ENCODE results near the gene ACP6.

The ACP6 gene

DNA sequence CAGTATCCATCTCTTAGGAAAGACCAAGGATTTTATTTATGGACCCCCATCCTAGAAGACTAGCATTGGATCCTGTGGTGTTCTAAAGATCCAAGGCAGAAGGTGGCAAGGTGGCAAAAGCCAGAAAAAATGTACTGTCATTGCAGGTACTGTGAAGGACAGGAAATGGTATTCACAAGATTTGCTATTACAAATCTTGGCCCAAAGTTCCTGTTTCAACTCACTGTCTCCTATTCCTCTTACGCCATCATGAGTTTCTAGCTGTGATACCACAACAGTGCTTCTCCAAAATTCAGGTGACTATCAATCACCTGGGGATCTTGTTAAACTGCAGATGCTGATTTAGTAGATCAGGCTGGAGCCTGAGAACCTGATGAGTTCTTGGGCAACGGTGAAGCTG lies 21.4 kb downstream of the ACP6 start:
- no peak for DNase-seq

DNA sequence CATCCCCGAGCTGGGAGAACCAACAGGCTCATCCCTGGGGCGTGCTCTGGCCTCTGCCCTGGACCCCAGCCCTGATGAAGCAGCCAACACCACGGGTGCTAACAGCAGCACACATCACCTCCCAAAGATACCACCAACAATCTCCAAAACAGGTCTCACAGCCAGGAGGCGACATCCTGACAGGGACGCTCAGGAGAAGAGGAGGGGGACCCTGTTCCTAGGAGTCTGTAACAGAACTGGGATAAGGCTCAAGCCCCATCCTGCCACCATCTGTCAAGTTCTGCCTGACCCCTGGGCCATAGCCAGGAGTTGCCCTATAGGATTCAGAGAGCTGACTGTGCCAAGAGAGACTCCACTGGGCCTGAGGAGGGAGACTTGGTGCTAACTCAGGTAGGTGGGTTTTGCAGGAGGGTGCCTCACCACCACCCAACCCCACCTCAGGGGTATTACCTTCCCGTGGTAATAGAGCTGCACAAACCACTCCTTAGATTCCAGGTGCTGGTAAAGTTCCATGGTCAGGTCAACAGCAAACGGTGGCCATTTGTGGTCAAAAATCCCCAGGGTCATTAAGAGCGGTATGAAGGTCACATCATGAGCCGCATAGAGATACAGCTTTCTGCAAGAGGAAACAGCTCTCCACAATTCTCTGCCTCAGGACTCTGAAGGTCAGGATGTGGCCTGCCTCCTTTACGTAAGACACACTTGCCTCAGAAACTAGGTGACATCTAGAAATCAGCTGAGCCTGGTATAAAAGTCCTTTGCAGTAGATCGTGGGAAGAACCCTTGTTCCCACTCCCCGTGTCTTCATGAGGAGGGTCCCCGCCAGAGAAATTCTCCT lies 22.3 kb downstream of the ACP6 start:
- DNase-seq = peak; percentile 50

DNA sequence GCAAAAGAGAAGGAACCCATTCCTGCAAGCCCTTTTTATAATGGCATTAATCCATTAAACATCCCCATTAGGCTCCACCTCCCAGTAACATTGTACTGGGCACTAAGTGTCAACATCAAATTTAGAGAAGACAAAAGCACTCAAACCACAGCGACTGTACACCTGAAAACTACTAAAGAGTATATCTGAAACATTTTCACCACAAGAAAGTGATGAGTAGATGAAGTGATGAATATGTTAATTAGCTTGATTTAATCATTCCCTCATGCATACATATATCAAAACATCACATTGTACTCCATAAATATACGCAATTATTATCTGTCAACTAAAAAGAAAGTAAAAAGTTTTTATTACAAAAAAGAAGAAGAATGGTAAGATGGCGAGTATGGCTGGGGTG lies 26.4 kb downstream of the ACP6 start:
- DNase-seq = no peak

DNA sequence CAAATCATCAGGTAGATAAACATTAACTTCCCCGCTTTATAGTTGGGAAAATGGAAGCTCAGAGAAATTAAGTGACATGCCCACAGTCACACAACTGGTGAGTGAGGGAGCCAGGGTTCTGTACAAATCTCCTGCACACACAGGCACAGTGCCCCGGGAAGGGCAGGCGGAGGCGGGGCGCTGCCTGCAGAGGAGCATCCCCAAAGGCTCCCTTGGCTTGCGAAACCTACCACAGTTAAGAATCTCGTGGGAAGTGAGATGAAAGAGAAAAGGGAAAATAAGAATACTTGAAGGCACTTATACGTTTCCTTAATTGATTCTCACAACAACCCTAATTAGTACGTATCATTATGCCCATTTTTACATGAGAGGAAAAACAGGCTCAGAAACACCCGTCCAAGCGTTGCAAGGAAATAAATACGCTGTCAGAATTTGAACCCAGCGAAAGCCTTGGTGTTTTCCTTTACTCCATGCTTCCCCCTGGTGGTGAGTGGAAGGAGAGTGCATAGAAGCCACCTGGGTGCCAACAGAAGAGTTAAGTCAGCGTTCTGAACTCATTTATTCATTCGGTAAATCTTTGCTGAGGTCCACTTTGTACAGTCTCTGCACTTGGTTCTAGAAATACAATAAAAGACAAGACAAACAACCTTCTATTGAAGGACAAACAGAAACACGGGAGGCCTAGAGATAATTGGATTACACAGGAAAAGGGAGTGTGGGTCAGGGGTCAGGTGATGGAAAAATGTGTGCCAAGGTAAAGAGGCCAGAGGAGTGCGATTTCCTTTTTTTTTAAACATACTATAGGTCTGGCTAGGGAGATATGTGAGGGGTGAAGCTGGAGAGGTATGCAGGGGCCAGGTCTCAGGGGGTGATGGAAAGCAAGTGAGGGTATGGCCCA lies 28.4 kb downstream of the ACP6 start:
- DNase-seq = peak; percentile 78

DNA sequence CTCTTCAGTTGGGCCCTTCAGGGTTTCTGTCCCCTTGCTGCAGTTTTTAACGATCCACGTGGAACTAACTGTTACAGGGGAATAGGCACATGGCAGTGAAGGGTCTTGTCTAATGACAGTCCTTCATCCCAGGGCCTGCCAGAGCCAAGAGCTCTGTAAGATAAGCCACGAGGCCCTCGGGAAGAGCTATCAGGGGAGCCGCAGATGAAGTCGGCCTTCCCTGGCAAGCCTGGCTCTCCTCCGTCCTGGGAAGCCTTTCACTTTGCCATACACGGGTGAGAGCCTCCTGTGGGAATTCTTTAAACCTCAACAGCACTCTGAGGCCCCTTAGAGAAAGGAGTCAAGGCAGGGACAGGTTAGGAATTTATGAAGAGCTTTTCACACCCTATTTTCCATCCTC lies 29.0 kb downstream of the ACP6 start:
- DNase-seq = no peak

DNA sequence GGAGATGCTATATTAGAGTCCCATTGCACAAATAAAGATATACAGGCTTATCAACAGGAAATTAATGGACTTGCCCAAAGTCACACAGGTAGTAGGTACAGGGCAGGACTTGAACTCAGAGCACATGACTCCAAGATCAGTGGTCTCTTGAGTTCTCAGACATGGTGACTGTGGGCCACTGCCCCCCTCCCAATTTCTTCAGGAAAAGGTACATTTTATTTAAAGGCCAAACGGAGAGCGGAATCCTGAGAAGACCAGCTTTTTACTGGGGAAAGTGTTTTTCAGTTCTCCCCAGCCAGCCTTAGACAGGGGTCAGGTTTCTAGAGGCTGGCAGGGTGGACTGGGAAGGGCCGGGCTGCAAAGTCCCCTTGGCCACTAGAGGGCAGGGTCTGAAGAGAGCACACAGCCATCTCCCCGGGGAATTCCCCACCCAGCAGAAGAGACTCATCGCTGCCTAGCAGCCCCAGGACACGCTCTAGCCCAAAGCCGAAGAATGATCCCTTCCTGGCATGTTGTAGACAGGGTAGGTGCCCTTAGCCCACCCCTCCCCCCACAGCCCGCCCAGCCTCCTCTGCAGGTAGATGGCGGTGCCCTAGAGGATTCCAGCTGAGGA lies 29.7 kb downstream of the ACP6 start:
- peak; percentile 81 for DNase-seq

DNA sequence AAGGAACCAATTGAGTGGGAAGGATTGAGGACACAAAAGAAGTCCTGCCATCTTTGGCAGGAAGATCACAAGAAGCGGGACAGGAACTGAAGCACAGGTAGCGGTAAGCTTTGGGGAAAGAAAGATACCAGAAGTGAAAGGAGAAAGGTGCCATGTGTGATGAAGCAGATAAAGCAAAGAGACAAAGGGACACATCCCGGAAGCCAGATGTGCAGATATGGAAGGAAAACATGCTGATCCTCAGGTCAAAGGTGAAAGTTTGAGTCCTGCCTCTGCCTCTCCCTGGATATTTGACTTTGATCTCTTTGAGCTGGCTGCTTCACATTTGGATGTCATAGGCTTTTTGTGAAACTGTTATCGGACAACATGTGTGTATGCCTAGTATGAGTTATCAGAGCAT lies 34.0 kb downstream of the ACP6 start:
- DNase-seq = no peak

DNA sequence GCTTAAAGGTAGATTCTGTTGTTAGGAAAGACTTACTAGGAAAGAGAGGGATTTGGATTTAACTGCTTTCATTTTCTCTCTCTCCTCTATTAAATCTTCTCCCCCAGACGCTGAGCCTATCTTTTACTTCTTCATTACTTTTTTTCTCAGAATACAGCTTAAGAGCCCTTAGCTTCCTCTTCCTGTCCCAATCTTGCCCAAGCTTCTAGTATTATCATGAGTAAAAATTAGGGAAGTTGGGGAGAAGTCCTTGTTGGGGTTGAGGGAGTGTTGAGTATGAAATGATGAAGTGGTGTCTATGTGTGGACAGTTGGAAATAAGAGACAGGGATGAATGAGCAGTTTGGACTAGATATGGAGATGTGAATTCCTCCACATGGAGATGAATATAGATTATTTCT lies 35.0 kb downstream of the ACP6 start:
- peak; percentile 11 for DNase-seq

DNA sequence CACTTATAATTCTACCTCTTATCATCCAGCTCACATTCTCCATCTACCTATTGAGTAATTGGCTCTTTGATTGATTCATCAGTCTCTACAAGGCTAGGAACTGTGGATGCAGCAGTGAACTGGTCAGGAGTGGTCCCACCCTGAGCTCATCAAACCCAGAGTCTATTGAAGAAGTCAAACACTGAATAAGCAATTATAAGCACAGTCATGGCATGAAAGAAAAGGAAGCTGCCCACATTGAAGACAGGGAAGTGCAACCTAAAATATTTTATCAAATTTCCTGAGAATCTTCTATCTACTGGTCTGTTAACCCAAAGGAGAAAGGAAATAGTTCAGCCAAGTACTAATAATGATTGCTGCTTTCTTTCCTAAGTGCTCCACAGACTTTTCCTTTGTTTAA lies 35.7 kb downstream of the ACP6 start:
- no peak for DNase-seq

DNA sequence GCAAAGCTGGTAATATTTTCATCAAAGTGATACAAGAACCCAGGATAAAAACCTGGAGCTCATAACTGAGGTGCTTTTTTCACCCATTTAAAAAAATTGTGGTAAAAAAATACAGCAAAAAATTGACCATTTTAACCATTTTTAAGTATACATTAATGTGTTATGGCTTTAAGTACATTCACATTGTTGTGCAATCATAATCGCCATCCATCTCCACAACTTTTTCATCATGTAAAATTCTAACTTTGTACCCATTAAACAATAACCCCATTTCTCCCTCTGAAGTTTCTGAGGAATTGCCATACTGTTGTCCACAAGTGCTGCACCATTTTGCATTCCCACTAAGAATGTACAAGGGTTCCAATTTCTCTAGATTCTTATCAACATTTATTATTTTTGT lies 36.6 kb downstream of the ACP6 start:
- no peak for DNase-seq

DNA sequence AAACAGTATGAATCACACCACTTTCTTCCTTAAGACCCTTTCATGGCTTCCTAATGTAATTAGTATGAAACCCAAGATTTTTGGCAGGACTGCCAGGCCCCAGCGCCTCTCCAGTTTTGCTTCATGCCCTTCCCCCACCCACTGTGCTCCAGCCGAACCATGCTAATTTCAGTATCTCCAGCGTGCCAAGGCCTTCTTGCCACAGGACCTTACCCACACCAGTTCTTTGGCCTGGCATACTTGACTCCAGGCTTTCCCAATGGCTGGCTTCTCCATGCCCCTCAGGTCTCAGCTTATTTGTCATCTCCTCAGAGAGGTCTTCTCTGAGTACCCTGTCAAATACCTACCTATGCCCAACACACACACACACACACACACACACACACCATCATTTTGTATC lies 38.5 kb downstream of the ACP6 start:
- no peak for DNase-seq

DNA sequence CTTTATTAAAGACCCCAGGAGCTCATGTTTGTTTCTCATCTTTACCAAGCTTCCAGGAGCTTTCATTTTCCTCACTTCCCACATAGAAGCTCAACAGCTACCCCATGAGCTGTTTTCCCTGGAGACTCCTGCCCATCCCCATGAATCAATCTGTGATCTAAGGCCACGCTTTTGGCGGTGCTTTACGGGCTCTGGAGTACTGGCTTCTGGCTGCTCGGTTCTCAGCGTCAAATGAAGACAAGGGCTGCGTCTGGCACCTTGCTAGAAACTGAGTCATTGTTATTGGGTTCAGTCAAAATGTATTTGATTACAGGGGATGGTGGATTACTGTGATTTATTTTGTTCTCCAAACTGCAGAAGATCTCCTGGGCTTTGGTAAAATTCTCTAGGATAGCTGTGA lies 39.9 kb downstream of the ACP6 start:
- DNase-seq = no peak

DNA sequence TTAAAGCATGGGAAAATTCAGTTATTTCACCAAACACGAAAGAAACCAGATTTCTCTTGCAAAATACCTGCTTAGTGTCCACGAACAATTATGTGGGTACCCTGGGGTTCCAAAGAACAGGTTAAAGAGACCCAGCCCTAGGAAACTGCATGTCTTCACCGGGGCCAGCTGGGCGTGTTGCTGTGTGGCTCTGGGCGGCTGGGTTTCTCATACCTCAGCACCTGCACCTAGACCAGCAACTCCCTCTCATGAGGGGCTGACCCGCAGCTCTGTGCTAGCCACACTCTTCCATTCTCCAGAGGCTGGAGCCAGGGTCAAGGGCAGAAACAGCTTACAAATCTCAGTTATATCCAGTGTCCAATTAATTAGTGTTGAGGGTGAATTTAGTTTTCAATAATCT lies 40.3 kb downstream of the ACP6 start:
- no peak for DNase-seq

DNA sequence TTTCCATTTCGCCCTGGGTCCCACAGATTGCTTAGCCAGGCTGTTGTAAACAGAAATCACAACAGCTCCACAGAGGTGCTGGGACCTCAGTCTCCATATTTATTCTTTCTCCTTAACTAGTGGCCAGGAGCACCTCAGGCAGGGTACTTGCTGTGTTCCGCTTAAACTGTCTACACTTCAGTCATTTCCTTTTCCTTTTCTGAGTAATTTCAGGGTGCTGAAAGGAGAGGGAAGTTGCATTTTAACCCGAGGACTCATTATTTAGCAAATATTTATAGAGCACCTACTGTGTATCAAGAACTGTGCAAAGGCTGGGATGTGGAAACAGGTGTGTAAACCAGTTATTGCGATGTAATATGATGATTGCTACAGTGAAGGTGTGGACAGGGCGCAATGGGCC lies 41.9 kb downstream of the ACP6 start:
- DNase-seq = no peak

DNA sequence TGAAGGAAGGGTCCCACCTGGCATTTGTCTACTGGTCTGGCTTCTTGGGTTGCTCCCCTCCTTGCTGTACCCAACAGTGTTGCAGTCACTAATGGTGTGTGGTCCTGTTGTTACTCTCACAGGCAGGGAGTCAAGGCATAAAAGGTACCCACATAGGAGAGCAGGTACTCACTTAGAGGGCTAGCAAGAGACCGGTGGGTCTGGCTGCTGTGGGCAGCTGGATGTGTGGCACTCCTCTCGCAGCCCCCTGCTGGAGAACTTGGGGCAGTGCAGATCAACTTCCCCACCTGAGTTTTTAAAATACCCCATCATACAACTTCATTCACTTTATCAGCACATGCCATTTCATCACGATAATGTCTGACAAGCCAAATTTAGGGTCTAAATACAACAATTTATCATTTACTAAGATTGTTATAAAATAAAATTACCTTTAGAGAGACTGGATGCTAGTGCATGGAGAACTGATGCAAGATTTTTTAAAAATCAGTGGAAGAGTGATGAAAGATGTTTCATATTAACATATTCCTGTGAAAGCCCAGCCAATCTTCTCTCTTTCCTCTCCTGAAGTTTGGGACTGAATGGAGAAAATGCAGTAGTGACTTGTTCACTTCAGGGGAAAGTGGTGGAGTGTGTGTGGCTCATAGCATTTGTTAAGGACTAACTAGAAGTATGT lies 42.8 kb downstream of the ACP6 start:
- DNase-seq = peak; percentile 62

DNA sequence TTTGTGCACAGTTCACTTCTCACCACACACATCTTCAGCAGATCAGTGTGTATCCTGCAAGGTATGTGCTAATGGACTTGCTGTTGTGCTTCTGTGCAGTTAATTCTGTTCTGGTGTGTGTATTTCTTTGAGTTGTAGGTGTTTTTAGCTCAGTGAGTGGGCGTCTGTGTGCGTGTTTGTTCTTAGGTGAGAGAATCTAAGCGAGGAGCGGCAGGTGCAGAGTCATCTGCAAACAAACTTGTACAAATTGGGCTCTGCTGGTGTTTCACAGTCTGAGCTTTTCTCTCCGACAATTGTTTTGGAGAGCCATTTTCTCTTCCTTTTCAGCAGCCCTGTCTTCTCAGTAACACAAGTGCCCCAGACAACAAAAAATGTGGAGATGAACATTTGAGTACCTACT lies 43.6 kb downstream of the ACP6 start:
- no peak for DNase-seq

DNA sequence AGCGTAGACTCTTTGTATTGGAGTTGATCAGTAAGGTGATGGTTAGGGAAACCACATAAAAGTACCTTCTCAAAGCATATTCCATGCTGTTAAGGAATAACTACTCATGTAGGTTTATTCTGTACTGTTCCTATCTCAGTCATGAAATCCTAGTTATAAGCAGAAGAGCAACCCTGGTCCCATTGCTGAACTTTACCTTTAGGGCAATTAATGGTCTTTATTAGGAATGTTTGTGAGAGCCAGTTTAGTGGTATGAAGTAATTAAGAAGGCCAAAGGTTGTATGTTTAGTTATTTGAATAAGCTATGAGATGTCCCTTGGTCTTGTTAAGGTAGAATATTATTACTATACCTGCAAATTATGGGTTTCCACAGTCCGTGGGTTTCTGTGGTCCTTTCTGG lies 44.0 kb downstream of the ACP6 start:
- DNase-seq = no peak

DNA sequence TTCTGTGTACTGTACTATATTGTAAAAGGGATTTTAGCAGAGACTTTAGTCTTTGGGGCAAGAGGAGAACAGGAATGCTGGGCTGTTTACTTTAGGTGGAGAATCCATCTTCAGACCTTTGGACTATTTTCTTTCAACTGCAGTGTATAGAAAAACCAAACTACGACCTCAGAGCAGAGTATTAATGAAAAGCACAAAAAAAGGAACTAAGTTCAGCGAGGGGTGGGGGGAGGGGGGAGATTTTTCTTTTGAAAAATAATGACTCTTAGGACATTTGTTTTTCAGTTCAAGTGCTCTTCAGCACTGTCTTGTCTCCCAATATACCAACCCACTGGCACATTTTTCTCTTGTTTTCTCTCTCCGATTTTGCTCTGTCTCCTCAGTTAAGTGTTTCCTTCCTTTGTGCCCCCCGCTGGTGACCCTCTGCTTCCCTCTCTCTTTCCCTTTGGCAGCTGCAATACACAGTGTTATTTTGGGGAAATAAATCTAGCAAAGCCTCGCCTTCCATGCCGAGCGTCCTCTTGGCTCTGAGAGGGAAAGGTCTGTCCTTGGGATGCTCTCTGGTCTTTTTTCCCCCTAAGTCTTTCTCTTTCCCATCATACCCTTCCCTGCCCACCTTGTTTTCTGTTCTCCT lies 44.8 kb downstream of the ACP6 start:
- DNase-seq = no peak

DNA sequence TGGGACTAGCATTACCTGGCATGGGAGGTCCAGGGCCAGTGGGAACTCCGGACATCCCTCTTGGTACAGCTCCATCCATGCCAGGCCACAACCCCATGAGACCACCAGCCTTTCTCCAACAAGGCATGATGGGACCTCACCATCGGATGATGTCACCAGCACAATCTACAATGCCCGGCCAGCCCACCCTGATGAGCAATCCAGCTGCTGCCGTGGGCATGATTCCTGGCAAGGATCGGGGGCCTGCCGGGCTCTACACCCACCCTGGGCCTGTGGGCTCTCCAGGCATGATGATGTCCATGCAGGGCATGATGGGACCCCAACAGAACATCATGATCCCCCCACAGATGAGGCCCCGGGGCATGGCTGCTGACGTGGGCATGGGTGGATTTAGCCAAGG lies 45.8 kb downstream of the ACP6 start:
- no peak for DNase-seq

DNA sequence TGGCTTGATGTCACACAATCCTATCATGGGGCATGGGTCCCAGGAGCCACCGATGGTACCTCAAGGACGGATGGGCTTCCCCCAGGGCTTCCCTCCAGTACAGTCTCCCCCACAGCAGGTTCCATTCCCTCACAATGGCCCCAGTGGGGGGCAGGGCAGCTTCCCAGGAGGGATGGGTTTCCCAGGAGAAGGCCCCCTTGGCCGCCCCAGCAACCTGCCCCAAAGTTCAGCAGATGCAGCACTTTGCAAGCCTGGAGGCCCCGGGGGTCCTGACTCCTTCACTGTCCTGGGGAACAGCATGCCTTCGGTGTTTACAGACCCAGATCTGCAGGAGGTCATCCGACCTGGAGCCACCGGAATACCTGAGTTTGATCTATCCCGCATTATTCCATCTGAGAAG lies 46.3 kb downstream of the ACP6 start:
- DNase-seq = no peak

DNA sequence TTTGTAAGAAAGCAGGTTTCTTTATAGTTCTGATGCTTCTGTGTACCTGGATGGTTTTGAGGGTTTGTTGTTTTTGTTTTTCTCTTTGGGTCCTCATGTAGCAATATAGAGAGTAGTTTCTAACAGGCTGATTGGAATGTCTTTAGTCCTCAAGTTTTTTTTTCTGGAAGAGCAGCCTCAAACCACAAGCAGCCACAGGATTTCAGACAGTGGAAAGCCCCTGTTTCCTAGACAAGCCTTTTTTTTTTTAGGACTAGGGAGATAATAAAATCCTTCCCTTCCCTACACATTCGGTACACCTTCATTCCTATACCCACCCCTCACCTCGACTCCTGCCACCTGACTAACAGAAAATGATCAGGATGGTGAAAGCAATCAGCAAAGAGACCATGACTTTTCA lies 47.6 kb downstream of the ACP6 start:
- DNase-seq = no peak

DNA sequence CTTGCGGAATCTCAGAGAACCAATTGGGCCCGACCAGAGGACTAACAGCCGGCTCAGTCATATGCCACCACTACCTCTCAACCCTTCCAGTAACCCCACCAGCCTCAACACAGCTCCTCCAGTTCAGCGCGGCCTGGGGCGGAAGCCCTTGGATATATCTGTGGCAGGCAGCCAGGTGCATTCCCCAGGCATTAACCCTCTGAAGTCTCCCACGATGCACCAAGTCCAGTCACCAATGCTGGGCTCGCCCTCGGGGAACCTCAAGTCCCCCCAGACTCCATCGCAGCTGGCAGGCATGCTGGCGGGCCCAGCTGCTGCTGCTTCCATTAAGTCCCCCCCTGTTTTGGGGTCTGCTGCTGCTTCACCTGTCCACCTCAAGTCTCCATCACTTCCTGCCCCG lies 49.8 kb downstream of the ACP6 start:
- no peak for DNase-seq

DNA sequence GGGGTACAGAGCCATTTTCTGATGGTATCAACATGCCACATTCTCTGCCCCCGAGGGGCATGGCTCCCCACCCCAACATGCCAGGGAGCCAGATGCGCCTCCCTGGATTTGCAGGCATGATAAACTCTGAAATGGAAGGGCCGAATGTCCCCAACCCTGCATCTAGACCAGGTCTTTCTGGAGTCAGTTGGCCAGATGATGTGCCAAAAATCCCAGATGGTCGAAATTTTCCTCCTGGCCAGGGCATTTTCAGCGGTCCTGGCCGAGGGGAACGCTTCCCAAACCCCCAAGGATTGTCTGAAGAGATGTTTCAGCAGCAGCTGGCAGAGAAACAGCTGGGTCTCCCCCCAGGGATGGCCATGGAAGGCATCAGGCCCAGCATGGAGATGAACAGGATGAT lies 50.6 kb downstream of the ACP6 start:
- DNase-seq = no peak
